Peyer's patch (tissue), 4 donors: ENCODE data around the gene KLHL30. TPM values are rescaled to one million over a fixed set of nuclear protein-coding genes. Genes with fewer than 3 reads are reported as not detected.

Experiments
- DNase-seq, 3 donors: peaks; one replicate each; pipeline ENCODE4 v3.0.0-alpha.2; 2017 to 2019
- H3K27ac ChIP-seq, 4 donors: fragments of 200-600 bp; sonication (generic); one replicate each; pipeline ENCODE4 v1.5.1; 2016 to 2019
- H3K27me3 ChIP-seq, 2 donors: fragments of 200-600 bp; sonication (generic); one replicate each; pipeline ENCODE4 v1.5.1; 2019
- H3K36me3 ChIP-seq, 3 donors: fragments of 200-600 bp; sonication (generic); one replicate each; pipeline ENCODE4 v1.5.1; 2016 to 2019
- H3K4me1 ChIP-seq, 4 donors: fragments of 200-600 bp; sonication (generic); one replicate each; pipeline ENCODE4 v1.5.1; 2016 to 2019
- H3K4me3 ChIP-seq, 4 donors: fragments of 200-600 bp; sonication (generic); 1 replicate in 3 of 4; 2 replicates in 1 of 4; pipeline ENCODE4 v1.5.1; 2016 to 2019; ENCODE audit warnings: mild to moderate bottlenecking in 1 of 4
- H3K9me3 ChIP-seq, 4 donors: fragments of 200-600 bp; sonication (generic); one replicate each; pipeline ENCODE4 v1.5.1; 2016 to 2019; ENCODE audit warnings: mild to moderate bottlenecking in 1 of 4
- POLR2A ChIP-seq, 2 donors: fragments of 450-650 bp; IDR thresholded peaks; one replicate each; pipeline ENCODE4 v1.5.1; 2017; ENCODE audit warnings: antibody characterized with exemption in 2 of 2, mild to moderate bottlenecking in 2 of 2, moderate library complexity in 2 of 2
- total RNA-seq, 4 donors: library from RNA; depleted of rRNA; stranded (reverse); fragments of >200 nt; gene quantifications; one replicate each; pipeline ENCODE4 v1.1.0, GENCODE V29; 2016
- TF ChIP-seq, protein P1 (sequence below), 6 experiments: fragments of 450-650 bp in 4 of 6; fragments of 200-600 bp in 2 of 6; sonication (generic) in 1 of 6; IDR thresholded peaks; one replicate each; pipeline ENCODE4 v1.5.1; 2017 to 2019; ENCODE audit warnings: antibody characterized with exemption in 6 of 6, mild to moderate bottlenecking in 3 of 6, moderate library complexity in 1 of 6

Gene KLHL30
- total RNA-seq, 4 donors from 2014 or later = 0.27 to 0.28 TPM; not detected in 2

DNA sequence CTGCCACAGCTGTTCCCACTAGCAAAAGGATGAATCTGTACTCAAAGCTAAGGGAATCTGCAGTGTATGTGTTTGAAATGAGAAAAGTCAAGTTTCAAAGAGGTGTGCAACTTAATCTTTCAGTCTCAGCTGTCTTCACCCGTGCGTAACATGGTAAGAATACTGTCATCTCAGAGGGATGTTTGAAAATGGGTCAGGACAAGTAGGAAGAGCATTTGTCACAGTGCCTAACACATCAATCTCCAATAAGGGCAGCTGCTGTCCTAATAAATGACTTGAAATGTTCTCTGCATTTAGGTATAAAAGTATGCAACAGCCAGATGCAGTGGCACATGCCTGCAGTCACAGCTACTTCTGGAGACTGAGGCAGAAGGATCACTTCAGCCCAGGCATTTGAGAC, 52.0 kb downstream of the KLHL30 start:
- Histone ChIP-seq H3K4me1 (no peaks in the 10 kb centered on the region), H3K27ac (no peak overlapping the region), H3K4me3 (no peak overlapping the region), H3K27me3 (no peaks in the 10 kb centered on the region), H3K9me3 (no peaks in the 10 kb centered on the region), H3K36me3 (peaks cover 0 to 95% (median 0%) of the 10 kb centered on the region in 3 donors)
- no peak for DNase-seq
- no peak for TF ChIP-seq POLR2A (IDR thresholded peaks at IDR 0.05)
- TF ChIP-seq, protein P1, sequence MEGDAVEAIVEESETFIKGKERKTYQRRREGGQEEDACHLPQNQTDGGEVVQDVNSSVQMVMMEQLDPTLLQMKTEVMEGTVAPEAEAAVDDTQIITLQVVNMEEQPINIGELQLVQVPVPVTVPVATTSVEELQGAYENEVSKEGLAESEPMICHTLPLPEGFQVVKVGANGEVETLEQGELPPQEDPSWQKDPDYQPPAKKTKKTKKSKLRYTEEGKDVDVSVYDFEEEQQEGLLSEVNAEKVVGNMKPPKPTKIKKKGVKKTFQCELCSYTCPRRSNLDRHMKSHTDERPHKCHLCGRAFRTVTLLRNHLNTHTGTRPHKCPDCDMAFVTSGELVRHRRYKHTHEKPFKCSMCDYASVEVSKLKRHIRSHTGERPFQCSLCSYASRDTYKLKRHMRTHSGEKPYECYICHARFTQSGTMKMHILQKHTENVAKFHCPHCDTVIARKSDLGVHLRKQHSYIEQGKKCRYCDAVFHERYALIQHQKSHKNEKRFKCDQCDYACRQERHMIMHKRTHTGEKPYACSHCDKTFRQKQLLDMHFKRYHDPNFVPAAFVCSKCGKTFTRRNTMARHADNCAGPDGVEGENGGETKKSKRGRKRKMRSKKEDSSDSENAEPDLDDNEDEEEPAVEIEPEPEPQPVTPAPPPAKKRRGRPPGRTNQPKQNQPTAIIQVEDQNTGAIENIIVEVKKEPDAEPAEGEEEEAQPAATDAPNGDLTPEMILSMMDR (IDR thresholded peaks at IDR 0.05) = no peak

Other genes starting within 250 kb of the KLHL30 start
- gene UBE2F, start 171.7 kb upstream of the KLHL30 start, total RNA-seq = 10 to 100 TPM; 21.5 to 67.7 (median 50.3) TPM
- 10 to 100 TPM; 13.2 to 45.2 (median 24.2) TPM for gene SCLY, start 77.7 kb upstream of the KLHL30 start, total RNA-seq
- gene ESPNL, start 38.3 kb upstream of the KLHL30 start, total RNA-seq = 1 to 10 TPM in 1 of 4 donors, under 1 TPM in 1, not detected in 2; 0.27 to 2.5 TPM
- under 1 TPM in 3 of 4 donors, not detected in 1; 0.40 to 0.57 (median 0.53) TPM for gene ERFE, start 20.3 kb downstream of the KLHL30 start, total RNA-seq
- 10 to 100 TPM; 35.7 to 52.4 (median 43.8) TPM for gene ILKAP, start 65.0 kb downstream of the KLHL30 start, total RNA-seq
- 100 to 1,000 TPM in 1 of 4 donors, 10 to 100 TPM in 3; 26.6 to 128 (median 51.1) TPM for gene HES6, start 101.4 kb downstream of the KLHL30 start, total RNA-seq
- 10 to 100 TPM; 15.6 to 65.2 (median 38.2) TPM for gene PER2, start 149.9 kb downstream of the KLHL30 start, total RNA-seq
- 10 to 100 TPM; 11.0 to 27.2 (median 13.4) TPM for gene TRAF3IP1, start 181.8 kb downstream of the KLHL30 start, total RNA-seq